Right lobe of liver (tissue), 6 donors: ENCODE results near the gene SH3RF1. TPM values are rescaled to one million over a fixed set of nuclear protein-coding genes. Genes with fewer than 3 reads are reported as not detected.

Experiments
- ATAC-seq, 4 donors: fragments of 200-7000 bp; cut with Tn5 transposase; one replicate each; pipeline ENCODE4 v1.9.1; 2020; ENCODE audit warnings: mild to moderate bottlenecking in 4 of 4, moderate library complexity in 4 of 4
- DNase-seq, 3 donors: peaks; one replicate each; pipeline ENCODE4 v3.0.0-alpha.2; 2020
- H3K27ac ChIP-seq, 3 donors: fragments of 200-600 bp; one replicate each; pipeline ENCODE4 v1.8.0; 2022
- H3K27me3 ChIP-seq, 2 donors: fragments of 200-600 bp; one replicate each; pipeline ENCODE4 v1.8.0; 2022
- H3K36me3 ChIP-seq, 4 donors: fragments of 200-600 bp; sonication (generic) in 1 of 4; one replicate each; pipeline versions ENCODE4 v1.5.1 to v1.8.0; 2017 to 2022; ENCODE audit warnings: control low read depth in 1 of 4
- H3K4me1 ChIP-seq, 4 donors: fragments of 200-600 bp; sonication (generic) in 1 of 4; one replicate each; pipeline versions ENCODE4 v1.5.1 to v1.8.0; 2017 to 2022; ENCODE audit warnings: control low read depth in 1 of 4
- H3K4me3 ChIP-seq, 3 donors: fragments of 200-600 bp; one replicate each; pipeline ENCODE4 v1.8.0; 2022
- H3K9me3 ChIP-seq, 4 donors: fragments of 200-600 bp; sonication (generic) in 1 of 4; one replicate each; pipeline versions ENCODE4 v1.5.1 to v1.8.0; 2017 to 2022; ENCODE audit warnings: control low read depth in 1 of 4
- POLR2A ChIP-seq: fragments of 450-650 bp; IDR thresholded peaks from one replicate; pipeline ENCODE4 v1.6.1; 2017; ENCODE audit warnings: antibody characterized with exemption, mild to moderate bottlenecking
- WGBS: methylation state at CpG from one replicate; pipeline ENCODE4 v1.1.6; 2018; ENCODE audit warnings: low coverage, low lambda C conversion rate; ENCODE audit not compliant: insufficient coverage; ENCODE audit errors: missing lambda C conversion rate; 5-methylcytosine and 5-hydroxymethylcytosine counted together
- intact Hi-C, 2 donors: fragments of 100-400 bp; cut with DNase I; formaldehyde crosslinking; loops; one replicate each; pipeline versions ENCODE4 v1.11.2 to v1.14.1; 2022
- total RNA-seq, 6 experiments: library from RNA; depleted of rRNA in 2 of 6; stranded (reverse); fragments of >200 nt in 2 of 6; fragmentation: NEBNext Ultra II Directional in 3 of 6; extraction: Animal tissue kit (Norgen Biotek cat#: 25700) in 3 of 6; gene quantifications; one replicate each; pipeline versions ENCODE4 v1.1.0 to v1.2.4, GENCODE V29; 2016 to 2023
- TF ChIP-seq, protein P1 (sequence below), 4 donors: fragments of 200-600 bp in 3 of 4; fragments of 450-650 bp in 1 of 4; IDR thresholded peaks; one replicate each; pipeline versions ENCODE4 v1.5.1 to v1.8.0; 2016 to 2022; ENCODE audit warnings: antibody characterized with exemption in 4 of 4, mild to moderate bottlenecking in 2 of 4
- donor health status: DM: no; HTN: yes; CAD: no.
- donor health status: DM: no; HTN: no; CAD: no.
- donor health status: DM: no; HTN: no; CAD: no.
- donor health status: DM: no; HTN: yes; CAD: no.
- donor health status: DM: no; HTN: yes; CAD: no.

Gene SH3RF1
- total RNA-seq, 6 experiments from 2014 or later: 5.5 to 11.0 (median 7.3) TPM

DNA sequence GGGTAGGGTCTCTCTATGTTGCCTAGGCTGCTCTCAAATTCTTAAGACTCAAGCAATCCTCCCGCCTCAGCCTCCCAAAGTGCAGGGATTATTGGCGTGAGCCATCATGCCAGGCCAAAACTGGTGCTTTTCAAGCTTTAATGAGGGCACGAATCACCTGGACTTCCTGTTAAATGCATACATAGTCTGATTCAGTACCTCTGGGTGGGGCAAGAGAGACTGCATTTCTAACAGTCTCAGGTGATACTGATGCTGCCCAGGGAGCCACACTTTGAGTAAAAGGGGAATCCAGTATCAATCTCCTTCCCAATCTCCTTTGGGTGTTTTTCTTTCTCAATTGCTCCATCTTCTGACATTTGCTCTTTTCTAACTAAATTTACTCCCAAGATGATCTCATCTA lies 96.5 kb downstream of the SH3RF1 start:
- no peak for TF ChIP-seq POLR2A
- TF ChIP-seq, protein P1, sequence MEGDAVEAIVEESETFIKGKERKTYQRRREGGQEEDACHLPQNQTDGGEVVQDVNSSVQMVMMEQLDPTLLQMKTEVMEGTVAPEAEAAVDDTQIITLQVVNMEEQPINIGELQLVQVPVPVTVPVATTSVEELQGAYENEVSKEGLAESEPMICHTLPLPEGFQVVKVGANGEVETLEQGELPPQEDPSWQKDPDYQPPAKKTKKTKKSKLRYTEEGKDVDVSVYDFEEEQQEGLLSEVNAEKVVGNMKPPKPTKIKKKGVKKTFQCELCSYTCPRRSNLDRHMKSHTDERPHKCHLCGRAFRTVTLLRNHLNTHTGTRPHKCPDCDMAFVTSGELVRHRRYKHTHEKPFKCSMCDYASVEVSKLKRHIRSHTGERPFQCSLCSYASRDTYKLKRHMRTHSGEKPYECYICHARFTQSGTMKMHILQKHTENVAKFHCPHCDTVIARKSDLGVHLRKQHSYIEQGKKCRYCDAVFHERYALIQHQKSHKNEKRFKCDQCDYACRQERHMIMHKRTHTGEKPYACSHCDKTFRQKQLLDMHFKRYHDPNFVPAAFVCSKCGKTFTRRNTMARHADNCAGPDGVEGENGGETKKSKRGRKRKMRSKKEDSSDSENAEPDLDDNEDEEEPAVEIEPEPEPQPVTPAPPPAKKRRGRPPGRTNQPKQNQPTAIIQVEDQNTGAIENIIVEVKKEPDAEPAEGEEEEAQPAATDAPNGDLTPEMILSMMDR (IDR thresholded peaks at IDR 0.05): no peak
- intact Hi-C loops: no loop called here

DNA sequence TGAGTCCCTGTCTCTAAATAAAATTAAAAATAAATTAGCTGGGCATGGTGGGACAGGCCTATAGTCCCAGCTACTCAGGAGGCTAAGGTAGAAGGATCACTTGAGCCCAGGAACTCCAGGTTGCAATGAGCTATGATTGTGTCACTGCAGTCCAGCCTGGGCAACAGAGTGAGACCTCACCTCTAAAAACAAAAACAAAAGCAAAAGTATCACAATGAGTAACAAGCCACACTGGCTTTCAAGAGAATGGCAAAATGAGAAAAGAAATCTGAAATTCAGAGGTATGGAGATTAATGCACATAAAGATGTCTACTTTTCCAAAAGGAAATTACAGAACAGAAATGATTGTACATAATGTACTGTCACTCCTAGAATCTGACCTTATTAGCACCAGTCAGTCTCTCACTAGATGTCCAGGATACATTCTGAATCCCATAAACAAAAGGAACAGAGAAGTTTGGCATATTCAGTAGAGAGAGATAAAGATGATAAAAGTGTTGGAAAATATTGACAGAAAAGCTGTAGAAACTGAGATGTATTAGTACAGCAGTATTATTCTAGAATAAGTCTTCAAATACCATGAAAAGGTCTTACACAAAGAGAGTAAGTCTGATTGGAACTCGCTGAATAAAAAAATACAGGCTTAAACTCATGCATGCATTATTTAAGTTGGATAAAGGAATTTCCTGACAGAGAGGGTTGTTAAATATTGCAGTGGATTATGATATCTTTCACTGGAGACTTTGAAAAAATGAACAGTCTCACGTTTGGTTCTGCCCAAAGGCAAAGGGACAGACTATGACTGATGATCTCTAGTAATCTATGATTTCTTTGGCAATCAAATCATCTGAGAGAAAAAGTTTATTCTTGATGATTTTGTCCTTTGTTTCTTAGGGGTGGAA lies 102.5 kb downstream of the SH3RF1 start:
- Histone ChIP-seq H3K4me3 (no peak overlapping the region), H3K27me3 (no peaks in the 10 kb centered on the region), H3K4me1 (no peaks in the 10 kb centered on the region), H3K9me3 (no peaks in the 10 kb centered on the region), H3K27ac (no peak overlapping the region), H3K36me3 (no peaks in the 10 kb centered on the region)
- ATAC-seq: no peak
- intact Hi-C loops: no loop called here
- TF ChIP-seq POLR2A: no peak
- TF ChIP-seq, protein P1 (IDR thresholded peaks at IDR 0.05): no peak
- 58% methylated on average over 2 of the region's 2 CpGs for WGBS
- no peak for DNase-seq

More for the DNA sequence above, 96.5 kb downstream of the SH3RF1 start:
- H3K4me3 ChIP-seq: no peak overlapping the region
- no peaks in the 10 kb centered on the region for H3K9me3 ChIP-seq
- DNase-seq (no peak), ATAC-seq (no peak)
- no peaks in the 10 kb centered on the region for H3K27me3 ChIP-seq
- no peaks in the 10 kb centered on the region for H3K36me3 ChIP-seq
- H3K27ac ChIP-seq: no peak overlapping the region
- 100% methylated on average over 2 of the region's 3 CpGs for WGBS
- peaks cover 0 to 3% (median 0%) of the 10 kb centered on the region in 4 donors for H3K4me1 ChIP-seq

DNA sequence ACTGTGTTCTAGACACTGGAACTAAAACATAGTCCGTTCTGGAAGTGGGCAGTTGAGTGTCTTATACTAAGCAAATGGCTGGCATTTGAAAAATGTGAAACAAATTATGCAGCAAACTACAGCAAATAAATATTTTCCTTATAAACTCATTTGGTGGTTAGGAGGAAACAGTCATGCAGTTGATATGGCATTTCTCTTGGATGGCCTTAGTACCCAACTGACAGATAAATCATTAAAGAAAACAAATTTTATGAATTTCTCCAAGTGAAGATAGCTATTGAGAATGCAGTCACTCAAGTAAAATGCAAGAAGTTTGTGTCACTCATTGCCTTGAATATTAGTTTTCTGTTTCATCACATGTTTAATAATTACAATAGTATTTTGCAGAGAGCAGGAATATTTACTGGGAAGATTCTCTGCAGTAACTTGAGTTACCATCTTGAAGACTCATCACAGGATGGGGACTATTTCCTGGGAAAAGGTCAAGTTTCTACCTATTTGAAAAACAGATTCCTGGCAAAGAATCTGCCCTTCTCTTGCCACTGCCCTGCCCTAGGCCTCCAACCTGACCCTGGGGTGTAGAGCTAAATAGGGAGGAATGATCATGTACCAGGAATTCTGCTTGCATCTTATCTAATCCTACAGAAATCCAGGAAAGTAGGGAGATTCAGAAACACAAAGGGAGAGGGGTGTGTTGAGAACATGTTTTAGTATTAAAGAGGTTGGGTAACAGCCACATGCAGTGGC lies 105.9 kb downstream of the SH3RF1 start:
- no peaks in the 10 kb centered on the region for H3K36me3 ChIP-seq
- WGBS: 88% methylated on average over 1 of the region's 1 CpG
- intact Hi-C loops: no loop called here
- DNase-seq (no peak), ATAC-seq (no peak)
- no peaks in the 10 kb centered on the region for H3K9me3 ChIP-seq
- TF ChIP-seq POLR2A: no peak
- TF ChIP-seq, protein P1 (IDR thresholded peaks at IDR 0.05): no peak
- no peaks in the 10 kb centered on the region for H3K4me1 ChIP-seq
- no peak overlapping the region for H3K4me3 ChIP-seq
- H3K27ac ChIP-seq: no peak overlapping the region
- H3K27me3 ChIP-seq: no peaks in the 10 kb centered on the region

DNA sequence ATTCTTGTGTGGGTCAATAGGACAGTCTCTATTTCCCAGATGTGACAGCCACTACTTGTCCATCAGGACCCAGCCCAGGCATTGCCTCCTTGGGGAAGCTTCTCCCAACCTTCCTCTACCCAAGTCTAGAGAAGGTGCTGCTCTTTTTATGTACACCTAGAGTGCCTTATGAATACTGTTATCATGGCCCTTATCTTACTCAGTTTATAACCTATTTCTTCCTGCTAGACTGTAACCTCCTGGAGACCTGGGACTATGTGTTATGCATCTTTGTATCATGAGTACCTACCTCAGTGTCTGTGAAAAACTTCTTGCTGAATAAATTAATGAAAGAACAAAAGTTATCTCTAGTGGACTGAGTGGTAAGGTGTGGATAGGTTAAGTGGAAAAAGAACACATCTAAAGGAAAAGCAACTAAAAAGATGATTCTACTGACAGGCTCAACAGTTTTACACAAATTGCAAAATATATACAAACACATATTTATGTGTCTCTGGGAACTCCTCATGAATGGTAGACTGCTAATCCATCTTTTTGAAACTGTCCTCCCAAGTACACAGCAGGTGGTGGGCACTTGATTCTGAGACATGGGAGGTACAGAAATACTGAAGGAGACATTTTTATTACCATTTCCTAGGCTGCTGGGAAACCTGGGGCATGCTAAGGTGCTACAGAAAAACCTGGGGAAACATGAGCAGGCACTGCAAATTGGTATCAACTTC lies 106.6 kb downstream of the SH3RF1 start:
- Histone ChIP-seq H3K4me1 (no peaks in the 10 kb centered on the region), H3K36me3 (no peaks in the 10 kb centered on the region), H3K27me3 (no peaks in the 10 kb centered on the region), H3K27ac (no peak overlapping the region), H3K9me3 (no peaks in the 10 kb centered on the region), H3K4me3 (no peak overlapping the region)
- ATAC-seq: no peak
- intact Hi-C loops: no loop called here
- DNase-seq: no peak
- no peak for TF ChIP-seq POLR2A
- TF ChIP-seq, protein P1 (IDR thresholded peaks at IDR 0.05): no peak
